ENCODE results near the gene RAP1A. TPM values are rescaled to one million over a fixed set of nuclear protein-coding genes. Genes with fewer than 3 reads are reported as not detected.

RAP1A gene
- total and polyA plus RNA-seq, 11 donors: 52.6 to 134 (median 99.1) TPM

- 94 to 96% (median 94%) methylated on average over 2 of the region's 2 CpGs for WGBS, 4 donors
- Histone ChIP-seq H3K4me1 (peaks cover 0 to 17% (median 12%) of the 10 kb centered on the region in 12 donors), H3K36me3 (no peaks in the 10 kb centered on the region), H3K4me3 (no peak overlapping the region), H3K9me3 (no peaks in the 10 kb centered on the region), H3K27me3 (no peaks in the 10 kb centered on the region), H3K27ac (no peak overlapping the region)
- intact Hi-C loops (cut with DNase I): no loop called here
- no peak for ATAC-seq
- TF ChIP-seq CTCF (IDR thresholded peaks at IDR 0.05) (no peak), POLR2A (IDR thresholded peaks at IDR 0.05) (no peak)
- no peak for DNase-seq
Measured at GRCh38 chr1:111586112-111586511, 33.5 kb upstream of the RAP1A start.

GRCh38 chr1:111587509-111588174 lies 31.9 kb upstream of the RAP1A start:
- DNase-seq: no peak
- no peak for TF ChIP-seq CTCF (IDR thresholded peaks at IDR 0.05)
- ATAC-seq: no peak
- no peak overlapping the region for H3K27ac ChIP-seq
- H3K4me1 ChIP-seq: peaks cover 5 to 26% (median 19%) of the 10 kb centered on the region in 12 donors
- intact Hi-C loops (cut with DNase I): no loop called here
- 62 to 84% (median 78%) methylated on average over 4 of the region's 4 CpGs for WGBS, 4 donors
- H3K9me3 ChIP-seq: no peaks in the 10 kb centered on the region
- no peaks in the 10 kb centered on the region for H3K27me3 ChIP-seq
- H3K36me3 ChIP-seq: no peaks in the 10 kb centered on the region
- H3K4me3 ChIP-seq: no peak overlapping the region

DNA sequence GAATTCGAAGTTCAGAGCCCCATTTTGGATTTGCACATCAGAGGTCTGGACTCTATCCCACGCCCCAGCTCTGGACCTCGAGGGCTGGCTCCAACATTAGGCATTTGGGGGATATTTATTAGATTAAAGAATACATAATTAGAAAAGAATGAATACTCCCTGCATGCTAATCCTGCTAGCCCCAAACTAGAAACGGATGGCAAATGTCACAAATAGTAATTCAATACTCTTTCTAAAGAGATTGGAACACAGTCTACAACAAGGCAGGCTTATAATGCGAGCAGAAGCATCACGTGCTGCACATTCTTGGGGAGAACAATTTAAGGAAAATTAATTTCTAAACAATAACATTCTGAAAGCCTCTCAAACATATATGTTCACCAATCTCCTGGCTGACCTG lies 27.7 kb upstream of the RAP1A start:
- Histone ChIP-seq H3K36me3 (no peaks in the 10 kb centered on the region), H3K27me3 (no peaks in the 10 kb centered on the region), H3K4me3 (no peak overlapping the region), H3K27ac (peak overlapping the region; percentile 80 to 92 (median 82)), H3K4me1 (peaks cover 11 to 51% (median 30%) of the 10 kb centered on the region in 12 donors), H3K9me3 (no peaks in the 10 kb centered on the region)
- 34 to 49% (median 40%) methylated on average over 6 of the region's 6 CpGs for WGBS, 4 donors
- DNase-seq (no peak), ATAC-seq (no peak)
- intact Hi-C loops (cut with DNase I): loop anchor here in 7 of 10 donors (1.0 to 10.0 kb wide), 8 partner anchors 27 to 83 kb away; partner anchors contain the start of gene RAP1A (in 3 of the 7)
- no peak for TF ChIP-seq POLR2A (IDR thresholded peaks at IDR 0.05)
- no peak for TF ChIP-seq CTCF (IDR thresholded peaks at IDR 0.05)

DNA sequence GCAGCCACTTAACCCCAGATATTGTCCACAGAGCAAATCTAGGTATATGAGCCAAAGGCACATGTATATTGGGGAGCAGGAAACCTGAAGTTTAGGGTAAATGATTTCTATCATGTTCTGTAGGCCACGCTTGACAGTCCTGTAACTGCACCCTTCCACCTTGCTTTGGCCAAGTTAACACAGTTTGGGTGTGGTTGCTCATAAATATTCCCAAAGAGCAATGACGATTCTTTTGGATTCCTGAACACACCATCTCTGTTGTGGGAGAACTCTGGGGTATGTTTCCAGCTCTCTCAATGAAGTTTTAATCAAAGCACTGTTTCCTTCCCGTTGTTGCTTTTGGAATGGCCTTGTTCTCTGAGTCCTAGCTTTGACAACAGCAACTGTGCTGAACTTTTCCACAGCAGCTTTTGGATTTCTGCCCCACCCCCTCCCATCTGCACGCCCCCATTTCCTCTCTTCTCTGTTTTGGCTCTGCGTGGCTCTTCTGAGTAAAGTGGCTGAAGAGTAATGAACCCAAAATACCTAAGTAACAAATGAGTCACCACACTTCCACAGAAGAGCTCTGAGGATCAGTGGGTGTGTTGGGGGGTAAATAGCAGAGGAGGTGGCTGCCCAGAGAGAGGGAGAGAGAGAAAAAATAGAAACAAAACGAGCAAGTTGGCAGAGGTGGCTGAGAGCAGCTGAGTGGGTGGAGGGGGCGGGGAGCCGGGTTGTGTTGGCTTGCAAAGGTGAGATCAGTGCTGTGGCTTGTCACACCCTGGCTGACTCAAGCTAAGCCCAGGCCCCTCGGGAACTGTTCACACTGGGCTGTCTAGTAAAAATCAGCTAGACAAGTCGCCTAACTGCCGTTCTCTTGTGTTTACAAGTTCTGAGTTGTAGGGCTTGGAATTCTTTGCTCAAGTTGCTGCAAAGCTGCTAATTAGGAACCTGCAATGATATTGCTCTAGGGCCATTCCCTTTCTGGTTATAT lies 26.9 kb upstream of the RAP1A start:
- intact Hi-C loops (cut with DNase I): loop anchor here in 7 of 10 donors (1.0 to 10.0 kb wide), 8 partner anchors 26 to 84 kb away; partner anchors contain the start of gene RAP1A (in 4 of the 7)
- Histone ChIP-seq H3K36me3 (no peaks in the 10 kb centered on the region), H3K4me3 (peak overlapping the region in 9 of 12 donors; percentile 3 to 26 (median 9)), H3K9me3 (no peaks in the 10 kb centered on the region), H3K27ac (peak overlapping the region; percentile 80 to 92 (median 82)), H3K4me1 (peaks cover 11 to 56% (median 30%) of the 10 kb centered on the region in 12 donors), H3K27me3 (no peaks in the 10 kb centered on the region)
- TF ChIP-seq POLR2A (IDR thresholded peaks at IDR 0.05): no peak
- TF ChIP-seq CTCF (IDR thresholded peaks at IDR 0.05): no peak
- peak; percentile 89 to 94 (median 90) for DNase-seq
- peak; percentile 93 to 96 (median 94) for ATAC-seq
- WGBS, 4 donors: 3 to 9% (median 6%) methylated on average over 11 of the region's 11 CpGs
